Fibroblast of the conjunctiva (primary cell): ENCODE measurements around the gene SELENOO.

Experiments
- DNase-seq: peaks from one replicate; pipeline ENCODE4 v3.0.0-alpha.2; 2010; ENCODE audit warnings: low read depth

The SELENOO gene

DNA sequence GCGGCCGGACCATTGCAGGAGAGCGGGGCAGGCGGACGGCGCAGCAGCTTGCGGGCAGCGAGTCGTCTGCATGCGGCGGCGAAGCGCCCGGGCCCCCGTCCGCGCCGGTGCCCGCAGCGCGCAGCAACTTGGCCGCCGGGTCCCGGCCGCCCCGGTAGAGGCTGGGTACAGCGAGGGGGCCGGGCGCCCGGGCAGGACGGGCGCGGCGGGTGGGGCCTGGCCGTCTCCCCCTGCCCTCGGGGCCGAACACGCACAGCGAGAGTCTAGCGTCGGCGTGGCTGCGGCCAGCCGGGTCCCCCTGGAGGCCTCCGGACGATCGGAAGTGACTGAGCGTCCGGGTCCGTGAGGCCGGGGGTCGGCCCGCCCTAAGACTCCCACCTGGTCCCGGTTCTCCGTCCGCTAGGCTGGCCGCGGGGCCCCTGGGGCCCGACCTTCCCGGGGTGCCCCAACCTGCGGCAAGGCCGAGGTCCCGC, 15.9 kb upstream of the SELENOO start:
- no peak for DNase-seq

- peak; percentile 67 for DNase-seq
These were observed 15.3 kb upstream of the SELENOO start, which contains the start of gene TRABD for GRCh38 chr22:50185375-50186087. Gene TRABD, plus strand, starts transcription at chr22:50185913. Its CDS starts 7,148 bp downstream, at chr22:50193061.

- DNase-seq: no peak
These were observed 14.6 kb upstream of the SELENOO start for GRCh38 chr22:50186181-50186714.

GRCh38 chr22:50186761-50187523, 13.9 kb upstream of the SELENOO start:
- DNase-seq: no peak

DNA sequence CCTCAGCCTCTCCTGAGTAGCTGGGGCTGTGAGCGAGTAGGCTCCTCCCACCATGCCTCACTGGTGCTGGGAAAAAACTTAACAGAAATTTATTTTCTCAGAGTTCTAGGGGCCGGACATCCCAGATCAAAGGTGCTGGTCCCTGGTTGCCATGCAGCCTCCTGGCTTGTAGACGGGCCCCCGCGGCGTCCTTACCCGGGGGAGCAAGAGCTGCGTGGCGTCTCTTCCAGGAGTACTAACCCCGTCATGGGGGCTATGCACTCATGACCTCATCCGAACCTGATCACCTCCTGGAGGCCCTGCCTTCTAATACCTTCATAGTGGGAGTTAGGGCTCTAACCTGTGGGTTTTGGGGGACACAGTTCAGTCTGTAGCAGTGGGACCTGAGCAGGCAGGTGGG, 12.5 kb upstream of the SELENOO start:
- DNase-seq: no peak

- no peak for DNase-seq
These were observed 11.5 kb upstream of the SELENOO start for GRCh38 chr22:50189184-50189848.

DNA sequence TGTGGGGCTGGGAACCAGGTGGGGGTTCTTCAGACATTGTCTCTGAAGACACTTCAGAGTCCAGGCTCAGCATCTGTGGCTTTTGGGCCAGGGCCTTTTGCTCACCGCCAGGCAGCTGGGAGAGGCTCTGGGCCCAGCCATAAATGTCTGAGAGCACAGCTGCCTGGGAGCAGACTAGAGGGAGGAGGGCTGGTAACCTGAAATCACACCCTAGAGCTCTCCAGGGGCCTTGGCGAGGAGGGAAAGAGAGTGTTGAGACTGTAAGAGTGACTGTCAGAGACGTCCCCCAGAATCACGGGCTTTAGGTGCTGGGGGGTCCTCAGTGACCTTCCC, 11.0 kb upstream of the SELENOO start:
- DNase-seq: no peak

GRCh38 chr22:50190182-50190940, 10.4 kb upstream of the SELENOO start:
- peak; percentile 36 for DNase-seq

DNA sequence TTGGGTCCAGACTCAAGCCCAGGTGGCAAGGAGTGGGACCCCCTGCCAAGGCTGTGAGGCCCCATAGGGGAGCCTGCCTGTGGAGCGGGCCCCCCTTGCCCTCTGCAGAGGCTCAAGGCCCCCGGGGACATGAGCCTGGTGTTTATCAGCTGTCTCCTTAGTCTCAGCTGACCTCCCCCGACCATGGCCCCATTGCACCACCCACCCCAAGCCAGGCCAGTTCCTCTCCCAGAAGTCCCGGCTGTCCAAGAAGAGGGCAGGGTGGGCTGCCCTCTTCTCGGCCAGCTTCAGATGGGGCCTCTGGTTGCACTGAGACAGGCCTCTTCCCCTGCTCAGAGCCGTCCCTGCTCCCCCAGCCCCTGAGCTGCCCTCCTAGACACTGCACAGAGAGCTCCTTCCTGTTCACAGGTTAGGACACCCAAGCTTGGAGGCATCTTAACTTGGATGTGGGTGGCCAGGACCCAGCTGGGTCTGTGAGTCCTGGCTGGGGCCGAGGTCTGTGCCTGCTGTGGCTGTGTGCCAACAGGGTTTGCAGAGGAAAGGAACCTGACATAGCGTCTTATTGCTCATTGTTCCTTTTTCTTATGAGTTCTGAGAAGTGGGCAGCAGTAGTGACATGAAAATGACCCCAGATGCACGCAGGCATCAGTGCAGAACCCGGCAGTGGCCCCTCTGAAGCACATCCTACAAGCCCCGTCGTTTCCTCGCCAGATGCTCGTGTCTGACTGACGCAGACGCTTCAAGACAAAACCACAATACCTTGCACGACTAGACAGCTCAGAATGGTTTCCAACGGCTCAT, 9.7 kb upstream of the SELENOO start:
- DNase-seq: no peak

DNA sequence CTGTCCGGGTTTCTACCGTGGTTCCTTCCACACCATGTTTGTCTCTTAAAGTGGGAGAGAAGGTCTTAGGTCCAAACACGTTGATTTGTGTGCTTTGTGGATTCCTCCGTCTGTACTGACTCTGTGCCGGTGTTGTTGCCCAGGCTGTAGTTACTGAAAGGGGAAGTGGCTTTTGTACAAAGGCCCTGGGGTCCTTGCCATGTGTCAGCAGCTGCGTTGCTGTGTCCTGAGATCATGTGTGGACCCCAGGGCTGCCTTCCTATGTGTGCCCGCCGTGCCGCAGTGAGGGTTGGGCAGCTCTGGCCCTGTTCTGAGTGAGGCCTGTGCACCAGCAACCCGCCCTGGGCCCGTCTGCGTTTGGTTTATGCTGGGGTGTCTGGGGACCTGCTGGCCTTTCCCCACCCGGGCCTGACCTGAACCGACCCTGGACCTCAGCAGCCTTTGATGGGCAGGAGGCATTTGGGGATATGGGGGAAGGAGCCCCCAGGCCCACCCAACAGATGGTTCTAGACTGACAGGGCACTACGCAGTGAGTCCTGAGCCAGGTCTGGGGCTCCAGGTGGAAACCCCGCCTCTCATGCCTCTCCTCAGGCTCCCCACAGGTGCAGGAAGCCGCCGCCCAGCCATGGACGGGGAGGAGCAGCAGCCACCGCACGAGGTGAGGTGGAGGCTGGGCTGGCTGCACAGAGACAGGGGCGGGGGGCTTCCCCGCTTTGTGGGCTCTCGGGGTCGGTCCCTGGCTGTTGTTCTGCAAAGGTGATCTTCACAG, 8.2 kb upstream of the SELENOO start:
- DNase-seq: no peak

DNA sequence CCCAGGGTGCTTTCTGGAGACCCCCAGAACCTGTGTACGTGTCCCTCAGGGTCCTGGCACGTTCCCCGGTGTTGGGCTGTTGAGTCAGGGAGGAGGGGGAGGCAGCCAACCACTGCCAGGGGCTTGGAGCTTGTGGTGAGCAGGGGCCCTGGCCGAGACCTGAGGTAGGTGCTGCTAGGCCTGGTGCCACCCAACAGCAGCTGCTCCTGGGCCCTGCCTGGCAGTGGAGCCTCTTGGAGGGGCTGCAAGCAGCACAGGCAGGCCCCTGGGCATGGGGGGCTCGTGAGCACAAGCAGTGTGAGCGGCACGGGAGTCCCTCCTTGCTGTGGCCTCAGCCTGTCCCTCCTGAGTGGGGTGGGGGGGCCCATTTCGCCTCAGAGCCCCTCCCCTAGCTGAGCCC, 7.2 kb upstream of the SELENOO start:
- no peak for DNase-seq

DNA sequence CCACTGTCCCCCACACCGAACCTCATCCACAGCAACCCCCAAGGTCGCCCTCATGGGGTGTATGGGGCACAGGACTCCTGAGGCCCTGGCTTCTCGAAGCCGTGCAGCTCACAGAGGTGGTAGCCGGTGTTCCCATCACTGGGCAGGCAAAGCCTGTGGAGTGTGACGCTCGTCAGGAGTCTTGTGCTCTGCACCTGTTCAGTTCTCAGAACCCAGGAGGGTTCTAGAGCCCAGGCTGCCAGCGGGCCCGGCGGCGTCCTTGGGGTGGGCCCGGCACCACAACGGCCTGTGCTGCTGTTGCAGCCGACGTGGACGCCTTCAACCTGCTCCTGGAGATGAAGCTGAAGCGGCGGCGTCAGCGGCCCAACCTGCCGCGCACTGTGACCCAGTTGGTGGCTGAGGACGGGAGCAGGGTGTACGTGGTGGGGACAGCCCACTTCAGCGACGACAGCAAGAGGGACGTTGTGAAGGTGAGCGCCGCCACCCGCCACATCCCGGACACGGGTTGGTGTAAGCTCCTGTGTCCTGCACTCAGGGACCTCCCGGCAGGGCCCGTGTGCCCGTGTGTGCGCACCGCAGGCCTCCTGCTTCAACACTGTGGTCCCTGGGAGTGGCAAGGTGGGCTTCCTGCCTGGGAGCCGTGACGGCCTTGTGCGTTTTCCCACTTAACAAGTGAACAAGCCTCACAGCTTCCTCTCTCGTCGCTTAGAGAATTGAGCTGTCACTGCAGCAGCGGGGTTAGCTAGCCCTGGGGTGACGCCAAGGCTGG, 6.6 kb upstream of the SELENOO start:
- DNase-seq: no peak

- DNase-seq: no peak
These were observed 4.6 kb upstream of the SELENOO start for GRCh38 chr22:50196256-50196655.

DNA sequence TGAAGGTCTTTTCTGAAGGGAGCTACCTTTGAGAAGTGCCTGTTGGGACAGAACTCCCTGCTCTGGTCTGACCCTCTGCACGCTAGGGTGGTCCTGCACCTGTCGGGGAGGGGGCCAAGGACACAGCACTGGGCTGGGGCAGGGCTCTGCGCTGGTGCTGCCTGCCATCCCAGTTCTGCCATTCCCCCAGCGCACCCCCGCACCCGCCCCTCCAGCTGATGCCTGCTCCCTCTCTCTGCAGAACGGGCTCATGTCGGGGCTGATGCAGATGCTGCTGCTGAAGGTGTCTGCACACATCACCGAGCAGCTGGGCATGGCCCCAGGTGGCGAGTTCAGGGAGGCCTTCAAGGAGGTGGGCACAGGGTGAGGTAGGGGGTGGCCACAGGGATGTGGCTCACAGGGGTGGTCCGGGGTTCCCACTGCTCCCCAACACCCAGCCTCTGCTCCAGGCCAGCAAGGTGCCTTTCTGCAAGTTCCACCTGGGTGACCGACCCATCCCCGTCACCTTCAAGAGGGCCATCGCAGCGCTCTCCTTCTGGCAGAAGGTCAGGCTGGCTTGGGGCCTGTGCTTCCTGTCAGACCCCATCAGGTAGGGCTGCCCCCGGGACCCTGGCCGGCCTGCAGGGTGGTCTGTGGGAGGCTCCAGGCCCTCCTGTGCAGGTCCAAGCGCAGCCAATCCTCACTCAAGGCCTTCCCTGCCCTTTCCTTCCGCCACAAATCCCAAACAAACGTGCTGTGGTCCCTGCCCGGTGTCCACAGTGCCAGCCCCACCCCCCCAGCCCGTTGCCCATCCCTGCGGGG, 3.6 kb upstream of the SELENOO start:
- no peak for DNase-seq

GRCh38 chr22:50197856-50198623, 2.8 kb upstream of the SELENOO start:
- no peak for DNase-seq

DNA sequence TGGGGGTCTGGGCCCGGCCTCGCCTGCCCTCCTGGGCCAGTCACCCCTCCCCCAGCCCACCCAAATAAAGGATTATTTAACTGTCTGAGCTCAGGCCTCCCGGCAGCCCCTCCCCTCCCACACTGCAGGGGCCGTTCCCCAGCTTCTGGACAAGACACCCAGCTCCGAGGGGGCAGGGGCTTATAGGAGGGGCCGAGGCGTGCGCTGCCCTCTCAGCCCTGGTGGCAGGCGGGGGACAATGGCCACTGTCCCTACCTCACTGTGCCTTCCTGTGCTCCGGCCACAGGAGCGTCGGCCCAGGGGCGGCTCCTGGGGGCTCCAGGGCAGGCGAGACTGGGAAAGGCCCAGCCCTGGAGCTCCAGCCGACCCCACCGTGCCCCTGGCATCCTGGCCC, 2.2 kb upstream of the SELENOO start:
- DNase-seq: no peak

DNA sequence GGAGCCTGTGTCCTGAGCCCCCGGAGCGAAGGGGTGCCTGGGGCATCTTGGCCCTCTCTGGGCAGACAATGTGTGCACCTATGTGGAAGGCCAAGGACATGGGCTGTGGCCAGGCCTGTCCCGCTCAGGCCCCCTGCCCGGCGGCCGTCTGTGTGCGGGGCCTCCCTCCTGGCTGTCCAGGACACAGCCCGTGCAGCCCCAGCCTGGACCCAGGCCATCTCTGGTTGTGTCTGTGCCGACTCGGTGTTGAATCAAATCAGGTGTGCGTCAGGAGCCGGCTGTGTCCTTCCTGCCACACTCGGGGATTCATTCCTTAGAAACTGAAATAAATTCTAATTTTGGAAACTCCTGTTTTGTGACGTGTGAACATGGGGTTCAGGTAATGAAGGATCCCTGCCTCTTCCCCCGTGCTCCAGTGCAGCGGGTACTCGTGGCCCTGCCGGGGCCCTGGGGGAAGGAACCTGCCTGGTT, 1.5 kb upstream of the SELENOO start:
- DNase-seq: no peak
